Measurements from ENCODE around the gene KIAA1328. TPM values are rescaled to one million over a fixed set of nuclear protein-coding genes. Genes with fewer than 3 reads are reported as not detected.

KIAA1328 gene
- total and polyA plus RNA-seq, 3 donors from 2014 or later, result 19.9 to 48.7 (median 35.0) TPM

DNA sequence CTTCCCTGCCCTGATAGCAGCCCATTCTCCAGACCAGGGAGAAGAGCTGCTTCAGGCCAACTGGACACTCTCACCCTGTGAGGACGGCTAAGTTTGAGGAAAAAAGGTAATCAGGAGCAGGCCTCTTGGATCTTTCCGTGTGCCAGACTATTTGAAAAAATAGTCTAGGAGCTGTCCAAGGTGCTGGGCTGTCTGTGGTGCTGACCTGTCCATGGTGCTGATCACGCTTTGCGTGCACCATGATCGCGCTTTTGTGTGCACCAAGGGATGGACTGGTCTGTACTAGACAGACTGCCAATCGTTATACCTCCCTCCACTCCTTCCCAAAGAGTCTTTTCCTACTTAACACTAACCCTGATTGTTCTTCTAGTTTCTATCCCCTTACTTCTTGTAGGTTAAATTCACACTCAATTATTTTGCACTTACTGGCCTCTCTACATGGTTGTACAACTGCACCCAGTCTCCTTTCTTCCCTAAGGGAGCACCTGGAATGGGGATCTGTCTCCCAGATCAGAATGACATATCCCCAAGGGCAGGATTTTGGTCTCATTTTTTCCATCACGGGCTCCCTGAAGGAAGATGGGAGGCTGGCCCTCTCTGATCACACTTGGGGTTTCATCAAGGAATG, 441.2 kb downstream of the KIAA1328 start:
- intact Hi-C loops (cut with DNase I; ENCODE audit: low total_unique reads), result no loop called here
- DNase-seq, result peak; percentile 82
- no peaks in the 10 kb centered on the region for H3K27me3 ChIP-seq
- no peaks in the 10 kb centered on the region for H3K36me3 ChIP-seq (ENCODE audit: low read depth, missing control alignments)
- TF ChIP-seq POLR2A (IDR thresholded peaks at IDR 0.05), result no peak
- TF ChIP-seq, protein P1, sequence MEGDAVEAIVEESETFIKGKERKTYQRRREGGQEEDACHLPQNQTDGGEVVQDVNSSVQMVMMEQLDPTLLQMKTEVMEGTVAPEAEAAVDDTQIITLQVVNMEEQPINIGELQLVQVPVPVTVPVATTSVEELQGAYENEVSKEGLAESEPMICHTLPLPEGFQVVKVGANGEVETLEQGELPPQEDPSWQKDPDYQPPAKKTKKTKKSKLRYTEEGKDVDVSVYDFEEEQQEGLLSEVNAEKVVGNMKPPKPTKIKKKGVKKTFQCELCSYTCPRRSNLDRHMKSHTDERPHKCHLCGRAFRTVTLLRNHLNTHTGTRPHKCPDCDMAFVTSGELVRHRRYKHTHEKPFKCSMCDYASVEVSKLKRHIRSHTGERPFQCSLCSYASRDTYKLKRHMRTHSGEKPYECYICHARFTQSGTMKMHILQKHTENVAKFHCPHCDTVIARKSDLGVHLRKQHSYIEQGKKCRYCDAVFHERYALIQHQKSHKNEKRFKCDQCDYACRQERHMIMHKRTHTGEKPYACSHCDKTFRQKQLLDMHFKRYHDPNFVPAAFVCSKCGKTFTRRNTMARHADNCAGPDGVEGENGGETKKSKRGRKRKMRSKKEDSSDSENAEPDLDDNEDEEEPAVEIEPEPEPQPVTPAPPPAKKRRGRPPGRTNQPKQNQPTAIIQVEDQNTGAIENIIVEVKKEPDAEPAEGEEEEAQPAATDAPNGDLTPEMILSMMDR (IDR thresholded peaks at IDR 0.05), result no peak
- no peaks in the 10 kb centered on the region for H3K4me1 ChIP-seq
- H3K9me3 ChIP-seq, result no peaks in the 10 kb centered on the region
- no peak overlapping the region for H3K27ac ChIP-seq
- WGBS, 2 donors, result 21% methylated on average over 8 of the region's 8 CpGs
- H3K4me3 ChIP-seq, result no peak overlapping the region

DNA sequence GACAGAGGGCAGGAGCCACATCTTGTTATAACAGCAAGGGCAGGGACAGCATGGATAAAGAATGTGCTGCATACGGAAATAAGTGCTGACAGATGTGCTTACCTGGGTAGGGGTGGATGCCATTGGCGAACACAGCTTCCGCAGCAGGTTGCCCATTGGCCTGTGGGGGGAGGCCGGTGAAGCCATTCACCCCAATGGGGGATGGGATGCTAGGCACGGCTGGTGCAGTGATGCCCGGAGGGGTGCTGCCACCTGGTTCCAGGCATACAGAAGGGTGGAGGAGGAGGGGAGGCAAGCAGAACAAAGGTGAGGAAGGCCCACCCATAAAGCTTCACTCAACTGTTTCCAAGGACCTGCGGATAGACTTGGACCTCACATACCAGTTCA, 441.7 kb downstream of the KIAA1328 start:
- Histone ChIP-seq H3K36me3 (ENCODE audit: low read depth, missing control alignments) (no peaks in the 10 kb centered on the region), H3K27me3 (no peaks in the 10 kb centered on the region), H3K4me3 (no peak overlapping the region), H3K9me3 (no peaks in the 10 kb centered on the region), H3K27ac (no peak overlapping the region), H3K4me1 (no peaks in the 10 kb centered on the region)
- 76 to 92% methylated on average over 7 of the region's 7 CpGs for WGBS, 2 donors
- TF ChIP-seq POLR2A (IDR thresholded peaks at IDR 0.05), result no peak
- TF ChIP-seq, protein P1 (IDR thresholded peaks at IDR 0.05), result no peak
- DNase-seq, result no peak
- intact Hi-C loops (cut with DNase I; ENCODE audit: low total_unique reads), result no loop called here

- H3K27me3 ChIP-seq, result no peaks in the 10 kb centered on the region
- intact Hi-C loops (cut with DNase I; ENCODE audit: low total_unique reads), result no loop called here
- WGBS, 2 donors, result 45 to 64% methylated on average over 2 of the region's 2 CpGs
- H3K4me1 ChIP-seq, result no peaks in the 10 kb centered on the region
- DNase-seq, result no peak
- no peaks in the 10 kb centered on the region for H3K9me3 ChIP-seq
- no peaks in the 10 kb centered on the region for H3K36me3 ChIP-seq (ENCODE audit: low read depth, missing control alignments)
- TF ChIP-seq, protein P1 (IDR thresholded peaks at IDR 0.05), result no peak
- no peak for TF ChIP-seq POLR2A (IDR thresholded peaks at IDR 0.05)
- H3K27ac ChIP-seq, result no peak overlapping the region
- H3K4me3 ChIP-seq, result no peak overlapping the region
These were observed 443.3 kb downstream of the KIAA1328 start for GRCh38 chr18:37272226-37272625.

GRCh38 chr18:37272841-37273240, 443.9 kb downstream of the KIAA1328 start:
- intact Hi-C loops (cut with DNase I; ENCODE audit: low total_unique reads), result no loop called here
- H3K27me3 ChIP-seq, result no peaks in the 10 kb centered on the region

More at GRCh38 chr18:37272841-37273240, 443.9 kb downstream of the KIAA1328 start:
- Histone ChIP-seq H3K27ac (no peak overlapping the region), H3K4me1 (no peaks in the 10 kb centered on the region), H3K4me3 (no peak overlapping the region), H3K9me3 (no peaks in the 10 kb centered on the region), H3K36me3 (ENCODE audit: low read depth, missing control alignments) (no peaks in the 10 kb centered on the region)
- TF ChIP-seq, protein P1 (IDR thresholded peaks at IDR 0.05), result no peak
- TF ChIP-seq POLR2A (IDR thresholded peaks at IDR 0.05), result no peak
- no peak for DNase-seq
- WGBS, 2 donors, result 80 to 81% methylated on average over 5 to 15 of the region's 16 CpGs
